ENCODE data around the gene KIF4B.

DNA sequence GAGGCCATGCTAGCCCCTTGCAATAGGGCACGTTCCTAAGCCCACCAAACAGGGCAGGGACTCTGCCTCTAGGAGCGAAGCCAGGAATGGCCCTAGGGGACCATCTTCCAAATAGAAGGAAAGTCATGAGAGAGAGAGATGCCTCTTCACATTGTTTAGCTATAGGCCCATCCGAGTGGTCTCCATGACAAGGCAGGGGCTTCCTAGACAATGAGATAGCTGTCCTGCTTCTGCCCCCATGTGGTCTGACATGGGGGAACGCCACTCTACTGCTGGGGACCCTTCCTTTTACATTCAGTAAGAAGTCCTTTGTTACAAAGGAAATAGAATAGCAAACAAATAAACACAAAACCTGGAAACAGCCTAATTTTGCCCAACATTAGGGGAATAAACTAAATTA lies 17.9 kb upstream of the KIF4B start:
- TF ChIP-seq POLR2A (IDR thresholded peaks at IDR 0.05; ENCODE audit: extremely low read depth, insufficient read length): no peak
- TF ChIP-seq MAX (IDR thresholded peaks at IDR 0.05; ENCODE audit: low read depth, low read length): no peak
- TF ChIP-seq, protein P1, sequence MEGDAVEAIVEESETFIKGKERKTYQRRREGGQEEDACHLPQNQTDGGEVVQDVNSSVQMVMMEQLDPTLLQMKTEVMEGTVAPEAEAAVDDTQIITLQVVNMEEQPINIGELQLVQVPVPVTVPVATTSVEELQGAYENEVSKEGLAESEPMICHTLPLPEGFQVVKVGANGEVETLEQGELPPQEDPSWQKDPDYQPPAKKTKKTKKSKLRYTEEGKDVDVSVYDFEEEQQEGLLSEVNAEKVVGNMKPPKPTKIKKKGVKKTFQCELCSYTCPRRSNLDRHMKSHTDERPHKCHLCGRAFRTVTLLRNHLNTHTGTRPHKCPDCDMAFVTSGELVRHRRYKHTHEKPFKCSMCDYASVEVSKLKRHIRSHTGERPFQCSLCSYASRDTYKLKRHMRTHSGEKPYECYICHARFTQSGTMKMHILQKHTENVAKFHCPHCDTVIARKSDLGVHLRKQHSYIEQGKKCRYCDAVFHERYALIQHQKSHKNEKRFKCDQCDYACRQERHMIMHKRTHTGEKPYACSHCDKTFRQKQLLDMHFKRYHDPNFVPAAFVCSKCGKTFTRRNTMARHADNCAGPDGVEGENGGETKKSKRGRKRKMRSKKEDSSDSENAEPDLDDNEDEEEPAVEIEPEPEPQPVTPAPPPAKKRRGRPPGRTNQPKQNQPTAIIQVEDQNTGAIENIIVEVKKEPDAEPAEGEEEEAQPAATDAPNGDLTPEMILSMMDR (IDR thresholded peaks at IDR 0.05; ENCODE audit: low read depth, low read length): peak; percentile 34
- no peak for TF ChIP-seq MYC (IDR thresholded peaks at IDR 0.05; ENCODE audit: low read depth, low read length)

Data from NB4 (cell line).